SK-N-SH (cell line): ENCODE measurements around the gene POLR3E. TPM values are rescaled to one million over a fixed set of nuclear protein-coding genes. Genes with fewer than 3 reads are reported as not detected.

Experiments used
- CTCF ChIA-PET: fragments of 300-600, 350-600 bp; formaldehyde crosslinking; extraction: SDS; loops from one replicate; lab custom pipeline; 2021; lab: Yijun Ruan, JAX
- POLR2A ChIA-PET: fragments of 350-600 bp; sonication (Branson Sonifier 250); formaldehyde crosslinking; extraction: SDS; loops from one replicate; lab custom pipeline; 2020; ENCODE audit warnings: antibody characterized with exemption, inconsistent platforms; lab: Yijun Ruan, JAX
- DNase-seq: peaks from one replicate; pipeline ENCODE4 v3.0.0; 2012
- H2AFZ ChIP-seq: fragments of 200-600 bp; sonication (generic); 2 replicates; pipeline ENCODE4 v1.8.1; 2016; ENCODE audit warnings: antibody characterized with exemption, mild to moderate bottlenecking, low read depth
- H3F3A ChIP-seq: fragments of 200-600 bp; sonication (generic); replicated peaks from 2 replicates; pipeline ENCODE3; 2016; ENCODE audit warnings: antibody characterized with exemption, mild to moderate bottlenecking; ENCODE audit not compliant: insufficient read depth
- H3K27ac ChIP-seq, 2 experiments: fragments of 200-500 bp in 1 of 2; fragments of 200-600 bp in 1 of 2; sonication (Bioruptor generic) in 1 of 2; sonication (generic), shearing (Covaris generic) in 1 of 2; 2 replicates each; pipeline versions ENCODE4 v1.5.1 to v1.6.1; 2014 to 2016; ENCODE audit warnings: low read depth in 2 of 2, inconsistent platforms in 1 of 2, low read length in 1 of 2, mild to moderate bottlenecking in 1 of 2, mixed read lengths in 1 of 2
- H3K27me3 ChIP-seq: fragments of 200-600 bp; sonication (generic), shearing (Covaris generic); 2 replicates; pipeline ENCODE4 v1.6.1; 2016; ENCODE audit warnings: mixed run types; ENCODE audit not compliant: insufficient read depth
- H3K36me3 ChIP-seq, 2 experiments: fragments of 200-500 bp in 1 of 2; fragments of 200-600 bp in 1 of 2; sonication (Bioruptor generic) in 1 of 2; sonication (generic) in 1 of 2; replicated peaks in 1 of 2; 2 replicates each; pipeline versions ENCODE3 to v1.5.1; 2014 to 2016; ENCODE audit warnings: low read length in 1 of 2, mild to moderate bottlenecking in 1 of 2; ENCODE audit not compliant: insufficient read depth in 2 of 2, control insufficient read depth in 1 of 2
- H3K4me1 ChIP-seq, 2 experiments: fragments of 200-500 bp in 1 of 2; fragments of 200-600 bp in 1 of 2; sonication (Bioruptor generic) in 1 of 2; sonication (generic), shearing (Covaris generic) in 1 of 2; 2 replicates each; pipeline versions ENCODE4 v1.5.1 to v1.6.1; 2014 to 2016; ENCODE audit warnings: low read depth in 1 of 2, low read length in 1 of 2, mixed run types in 1 of 2; ENCODE audit not compliant: insufficient read depth in 2 of 2, control insufficient read depth in 1 of 2
- H3K4me2 ChIP-seq: fragments of 200-600 bp; sonication (generic), shearing (Covaris generic); 2 replicates; pipeline ENCODE4 v1.6.1; 2017; ENCODE audit warnings: mixed run types
- H3K4me3 ChIP-seq, 2 experiments: fragments of 200-500 bp in 1 of 2; fragments of 200-600 bp in 1 of 2; sonication (Bioruptor generic) in 1 of 2; sonication (generic), shearing (Covaris generic) in 1 of 2; 2 replicates each; pipeline versions ENCODE4 v1.5.1 to v1.8.1; 2014 to 2016; ENCODE audit warnings: low read depth in 2 of 2, inconsistent platforms in 1 of 2, low read length in 1 of 2, mild to moderate bottlenecking in 1 of 2, mixed read lengths in 1 of 2, moderate library complexity in 1 of 2
- H3K79me2 ChIP-seq: fragments of 200-600 bp; sonication (generic); 2 replicates; pipeline ENCODE4 v1.8.1; 2017; ENCODE audit warnings: mild to moderate bottlenecking; ENCODE audit not compliant: insufficient read depth
- H3K9ac ChIP-seq: fragments of 200-600 bp; sonication (generic); 2 replicates; pipeline ENCODE4 v1.6.1; 2017; ENCODE audit warnings: mixed run types
- H3K9me2 ChIP-seq: fragments of 200-600 bp; sonication (generic); 2 replicates; pipeline ENCODE4 v1.6.1; 2017; ENCODE audit warnings: mixed run types
- H3K9me3 ChIP-seq: fragments of 200-600 bp; sonication (generic); 2 replicates; pipeline ENCODE4 v1.6.1; 2017; ENCODE audit warnings: mixed run types, mild to moderate bottlenecking, moderate library complexity
- H4K20me1 ChIP-seq: fragments of 200-600 bp; sonication (generic); 2 replicates; pipeline ENCODE4 v1.6.1; 2017; ENCODE audit warnings: mild to moderate bottlenecking, mixed run types; ENCODE audit not compliant: insufficient read depth
- EZH2phosphoT487 ChIP-seq: fragments of 200-600 bp; sonication (generic); IDR thresholded peaks from 2 replicates; pipeline ENCODE4 v1.6.1; 2017; ENCODE audit warnings: low read depth, mixed run types, mild to moderate bottlenecking, antibody characterized with exemption, moderate library complexity, borderline replicate concordance
- FOSL2 ChIP-seq: IDR thresholded peaks from 2 replicates; pipeline ENCODE4 v1.4.0; 2012; ENCODE audit warnings: low read depth, mild to moderate bottlenecking, moderate library complexity, borderline replicate concordance
- FOXM1 ChIP-seq: IDR thresholded peaks from 2 replicates; pipeline ENCODE4 v1.4.0; 2012; ENCODE audit warnings: low read depth, mild to moderate bottlenecking
- GATA2 ChIP-seq: sonication (generic); formaldehyde crosslinking; IDR thresholded peaks from 2 replicates; pipeline ENCODE4 v1.5.0; 2020; ENCODE audit warnings: mild to moderate bottlenecking, missing genetic modification reagents
- MAX ChIP-seq: IDR thresholded peaks from 2 replicates; pipeline ENCODE4 v1.4.0; 2012; ENCODE audit warnings: low read depth
- MEF2A ChIP-seq: IDR thresholded peaks from 2 replicates; pipeline ENCODE4 v1.4.0; 2012; ENCODE audit warnings: low read depth, borderline replicate concordance
- NFIC ChIP-seq: IDR thresholded peaks from 2 replicates; pipeline ENCODE4 v1.4.0; 2012; ENCODE audit warnings: borderline replicate concordance
- NRF1 ChIP-seq: IDR thresholded peaks from 2 replicates; pipeline ENCODE4 v1.6.1; 2012; ENCODE audit warnings: low read depth, mild to moderate bottlenecking, low read length
- RAD21 ChIP-seq: IDR thresholded peaks from 2 replicates; pipeline ENCODE4 v1.6.1; 2012; ENCODE audit warnings: mild to moderate bottlenecking, low read length
- RFX5 ChIP-seq: IDR thresholded peaks from 2 replicates; pipeline ENCODE4 v1.6.1; 2012; ENCODE audit warnings: mild to moderate bottlenecking, improper control_type of control experiment, low read length
- RXRA ChIP-seq: IDR thresholded peaks from 2 replicates; pipeline ENCODE4 v1.4.0; 2012; ENCODE audit warnings: low read depth, mild to moderate bottlenecking, borderline replicate concordance
- SIN3A ChIP-seq: IDR thresholded peaks from 2 replicates; pipeline ENCODE4 v1.6.1; 2012; ENCODE audit warnings: low read depth, mild to moderate bottlenecking, low read length, moderate library complexity, borderline replicate concordance
- TAF1 ChIP-seq: IDR thresholded peaks from 2 replicates; pipeline ENCODE4 v1.6.1; 2012; ENCODE audit warnings: low read depth, mild to moderate bottlenecking, low read length, moderate library complexity, borderline replicate concordance
- TEAD4 ChIP-seq: IDR thresholded peaks from 2 replicates; pipeline ENCODE4 v1.4.0; 2012; ENCODE audit warnings: mild to moderate bottlenecking, borderline replicate concordance; ENCODE audit not compliant: insufficient read depth
- USF1 ChIP-seq: IDR thresholded peaks from 2 replicates; pipeline ENCODE4 v1.4.0; 2012; ENCODE audit warnings: low read depth, borderline replicate concordance
- USF2 ChIP-seq: fragments of 150-350 bp; IDR thresholded peaks from 2 replicates; pipeline ENCODE4 v1.6.1; 2017; ENCODE audit warnings: antibody characterized with exemption, low read length, low read depth, borderline replicate concordance
- YY1 ChIP-seq: IDR thresholded peaks from 2 replicates; pipeline ENCODE4 v1.4.0; 2012; ENCODE audit warnings: low read depth, mild to moderate bottlenecking
- ZBTB33 ChIP-seq: IDR thresholded peaks from 2 replicates; pipeline ENCODE4 v1.4.0; 2012; ENCODE audit warnings: low read depth, borderline replicate concordance
- WGBS: methylation state at CpG from one replicate; pipeline ENCODE4 v1.1.6; 2017; ENCODE audit warnings: low lambda C conversion rate; 5-methylcytosine and 5-hydroxymethylcytosine counted together
- polyA plus RNA-seq, 3 experiments: library from polyadenylated mRNA; depleted of rRNA; stranded (reverse); fragments of >200 nt; gene quantifications; 2 replicates each; pipeline ENCODE4 v1.2.3, GENCODE V29; 2012
- TF ChIP-seq, protein P1 (sequence below): fragments of 150-350 bp; IDR thresholded peaks from 2 replicates; pipeline ENCODE4 v1.6.1; 2016; ENCODE audit warnings: mild to moderate bottlenecking, low read depth, low read length

Gene POLR3E
- polyA plus RNA-seq, 1 of the 3 experiments (the other 2 are of a cell fraction) = 59.6 TPM

- H3K9me2 ChIP-seq = no peaks in the 10 kb centered on the region
- peaks cover 30% of the 10 kb centered on the region for H3F3A ChIP-seq
- DNase-seq = no peak
- peaks cover 34 to 81% of the 10 kb centered on the region in 2 experiments for H3K36me3 ChIP-seq
- H3K79me2 ChIP-seq = peaks cover 37% of the 10 kb centered on the region
- H2AFZ ChIP-seq = no peak overlapping the region
- no peak overlapping the region for H3K9ac ChIP-seq
- H3K27me3 ChIP-seq = no peaks in the 10 kb centered on the region
- no peak overlapping the region for H3K4me3 ChIP-seq
- 96% methylated on average over 4 of the region's 4 CpGs for WGBS
- H4K20me1 ChIP-seq = no peaks in the 10 kb centered on the region
- ChIA-PET CTCF (interaction anchor here (2.8 kb wide), 1 partner anchor 17 kb away, joined by 13 read pairs; no protein-coding TSS in a partner anchor), POLR2A (no interaction called here)
- H3K4me2 ChIP-seq = no peak overlapping the region
- TF ChIP-seq GATA2 (CRISPR knock-in tag) (no peak), NFIC (no peak), YY1 (no peak), TAF1 (no peak), USF2 (no peak), RAD21 (no peak), FOSL2 (no peak), MAX (no peak), FOXM1 (no peak), TEAD4 (no peak), RXRA (no peak), NRF1 (no peak), SIN3A (no peak), MEF2A (no peak), EZH2phosphoT487 (no peak), USF1 (no peak), RFX5 (no peak), ZBTB33 (no peak)
- TF ChIP-seq, protein P1, sequence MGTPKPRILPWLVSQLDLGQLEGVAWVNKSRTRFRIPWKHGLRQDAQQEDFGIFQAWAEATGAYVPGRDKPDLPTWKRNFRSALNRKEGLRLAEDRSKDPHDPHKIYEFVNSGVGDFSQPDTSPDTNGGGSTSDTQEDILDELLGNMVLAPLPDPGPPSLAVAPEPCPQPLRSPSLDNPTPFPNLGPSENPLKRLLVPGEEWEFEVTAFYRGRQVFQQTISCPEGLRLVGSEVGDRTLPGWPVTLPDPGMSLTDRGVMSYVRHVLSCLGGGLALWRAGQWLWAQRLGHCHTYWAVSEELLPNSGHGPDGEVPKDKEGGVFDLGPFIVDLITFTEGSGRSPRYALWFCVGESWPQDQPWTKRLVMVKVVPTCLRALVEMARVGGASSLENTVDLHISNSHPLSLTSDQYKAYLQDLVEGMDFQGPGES = no peak
- no peak overlapping the region for H3K27ac ChIP-seq
- peaks cover 9% of the 10 kb centered on the region; the same call in 1 of the 2 replicates for H3K9me3 ChIP-seq
- no peaks in the 10 kb centered on the region for H3K4me1 ChIP-seq
These were observed 40.8 kb downstream of the POLR3E start for GRCh38 chr16:22337849-22338635.
